SK-N-SH (cell line): Measurements from ENCODE around the gene CLMP. TPM values are rescaled to one million over a fixed set of nuclear protein-coding genes. Genes with fewer than 3 reads are reported as not detected.

ENCODE experiments used
- CTCF ChIA-PET: fragments of 300-600, 350-600 bp; formaldehyde crosslinking; extraction: SDS; loops from one replicate; lab custom pipeline; 2021; lab: Yijun Ruan, JAX
- POLR2A ChIA-PET: fragments of 350-600 bp; sonication (Branson Sonifier 250); formaldehyde crosslinking; extraction: SDS; loops from one replicate; lab custom pipeline; 2020; ENCODE audit warnings: antibody characterized with exemption, inconsistent platforms; lab: Yijun Ruan, JAX
- DNase-seq: peaks from one replicate; pipeline ENCODE4 v3.0.0; 2012
- H2AFZ ChIP-seq: fragments of 200-600 bp; sonication (generic); 2 replicates; pipeline ENCODE4 v1.8.1; 2016; ENCODE audit warnings: antibody characterized with exemption, mild to moderate bottlenecking, low read depth
- H3F3A ChIP-seq: fragments of 200-600 bp; sonication (generic); replicated peaks from 2 replicates; pipeline ENCODE3; 2016; ENCODE audit warnings: antibody characterized with exemption, mild to moderate bottlenecking; ENCODE audit not compliant: insufficient read depth
- H3K27ac ChIP-seq, 2 experiments: fragments of 200-500 bp in 1 of 2; fragments of 200-600 bp in 1 of 2; sonication (Bioruptor generic) in 1 of 2; sonication (generic), shearing (Covaris generic) in 1 of 2; 2 replicates each; pipeline versions ENCODE4 v1.5.1 to v1.6.1; 2014 to 2016; ENCODE audit warnings: low read depth in 2 of 2, inconsistent platforms in 1 of 2, low read length in 1 of 2, mild to moderate bottlenecking in 1 of 2, mixed read lengths in 1 of 2
- H3K27me3 ChIP-seq: fragments of 200-600 bp; sonication (generic), shearing (Covaris generic); 2 replicates; pipeline ENCODE4 v1.6.1; 2016; ENCODE audit warnings: mixed run types; ENCODE audit not compliant: insufficient read depth
- H3K36me3 ChIP-seq, 2 experiments: fragments of 200-500 bp in 1 of 2; fragments of 200-600 bp in 1 of 2; sonication (Bioruptor generic) in 1 of 2; sonication (generic) in 1 of 2; replicated peaks in 1 of 2; 2 replicates each; pipeline versions ENCODE3 to v1.5.1; 2014 to 2016; ENCODE audit warnings: low read length in 1 of 2, mild to moderate bottlenecking in 1 of 2; ENCODE audit not compliant: insufficient read depth in 2 of 2, control insufficient read depth in 1 of 2
- H3K4me1 ChIP-seq, 2 experiments: fragments of 200-500 bp in 1 of 2; fragments of 200-600 bp in 1 of 2; sonication (Bioruptor generic) in 1 of 2; sonication (generic), shearing (Covaris generic) in 1 of 2; 2 replicates each; pipeline versions ENCODE4 v1.5.1 to v1.6.1; 2014 to 2016; ENCODE audit warnings: low read depth in 1 of 2, low read length in 1 of 2, mixed run types in 1 of 2; ENCODE audit not compliant: insufficient read depth in 2 of 2, control insufficient read depth in 1 of 2
- H3K4me2 ChIP-seq: fragments of 200-600 bp; sonication (generic), shearing (Covaris generic); 2 replicates; pipeline ENCODE4 v1.6.1; 2017; ENCODE audit warnings: mixed run types
- H3K4me3 ChIP-seq, 2 experiments: fragments of 200-500 bp in 1 of 2; fragments of 200-600 bp in 1 of 2; sonication (Bioruptor generic) in 1 of 2; sonication (generic), shearing (Covaris generic) in 1 of 2; 2 replicates each; pipeline versions ENCODE4 v1.5.1 to v1.8.1; 2014 to 2016; ENCODE audit warnings: low read depth in 2 of 2, inconsistent platforms in 1 of 2, low read length in 1 of 2, mild to moderate bottlenecking in 1 of 2, mixed read lengths in 1 of 2, moderate library complexity in 1 of 2
- H3K79me2 ChIP-seq: fragments of 200-600 bp; sonication (generic); 2 replicates; pipeline ENCODE4 v1.8.1; 2017; ENCODE audit warnings: mild to moderate bottlenecking; ENCODE audit not compliant: insufficient read depth
- H3K9ac ChIP-seq: fragments of 200-600 bp; sonication (generic); 2 replicates; pipeline ENCODE4 v1.6.1; 2017; ENCODE audit warnings: mixed run types
- H3K9me2 ChIP-seq: fragments of 200-600 bp; sonication (generic); 2 replicates; pipeline ENCODE4 v1.6.1; 2017; ENCODE audit warnings: mixed run types
- H3K9me3 ChIP-seq: fragments of 200-600 bp; sonication (generic); 2 replicates; pipeline ENCODE4 v1.6.1; 2017; ENCODE audit warnings: mixed run types, mild to moderate bottlenecking, moderate library complexity
- H4K20me1 ChIP-seq: fragments of 200-600 bp; sonication (generic); 2 replicates; pipeline ENCODE4 v1.6.1; 2017; ENCODE audit warnings: mild to moderate bottlenecking, mixed run types; ENCODE audit not compliant: insufficient read depth
- ELF1 ChIP-seq: IDR thresholded peaks from 2 replicates; pipeline ENCODE4 v1.4.0; 2012
- FOSL2 ChIP-seq: IDR thresholded peaks from 2 replicates; pipeline ENCODE4 v1.4.0; 2012; ENCODE audit warnings: low read depth, mild to moderate bottlenecking, moderate library complexity, borderline replicate concordance
- FOXM1 ChIP-seq: IDR thresholded peaks from 2 replicates; pipeline ENCODE4 v1.4.0; 2012; ENCODE audit warnings: low read depth, mild to moderate bottlenecking
- GABPA ChIP-seq: IDR thresholded peaks from 2 replicates; pipeline ENCODE4 v1.4.0; 2012; ENCODE audit warnings: low read depth, mild to moderate bottlenecking
- MEF2A ChIP-seq: IDR thresholded peaks from 2 replicates; pipeline ENCODE4 v1.4.0; 2012; ENCODE audit warnings: low read depth, borderline replicate concordance
- NFIC ChIP-seq: IDR thresholded peaks from 2 replicates; pipeline ENCODE4 v1.4.0; 2012; ENCODE audit warnings: borderline replicate concordance
- POLR2AphosphoS5 ChIP-seq: IDR thresholded peaks from 2 replicates; pipeline ENCODE4 v1.6.1; 2012; ENCODE audit warnings: low read depth, low read length
- RAD21 ChIP-seq: IDR thresholded peaks from 2 replicates; pipeline ENCODE4 v1.6.1; 2012; ENCODE audit warnings: mild to moderate bottlenecking, low read length
- RFX5 ChIP-seq: IDR thresholded peaks from 2 replicates; pipeline ENCODE4 v1.6.1; 2012; ENCODE audit warnings: mild to moderate bottlenecking, improper control_type of control experiment, low read length
- RXRA ChIP-seq: IDR thresholded peaks from 2 replicates; pipeline ENCODE4 v1.4.0; 2012; ENCODE audit warnings: low read depth, mild to moderate bottlenecking, borderline replicate concordance
- SIN3A ChIP-seq: IDR thresholded peaks from 2 replicates; pipeline ENCODE4 v1.6.1; 2012; ENCODE audit warnings: low read depth, mild to moderate bottlenecking, low read length, moderate library complexity, borderline replicate concordance
- SMC3 ChIP-seq: IDR thresholded peaks from 2 replicates; pipeline ENCODE4 v1.6.1; 2012; ENCODE audit warnings: low read depth, low read length, improper control_type of control experiment
- TAF1 ChIP-seq: IDR thresholded peaks from 2 replicates; pipeline ENCODE4 v1.6.1; 2012; ENCODE audit warnings: low read depth, mild to moderate bottlenecking, low read length, moderate library complexity, borderline replicate concordance
- TEAD4 ChIP-seq: IDR thresholded peaks from 2 replicates; pipeline ENCODE4 v1.4.0; 2012; ENCODE audit warnings: mild to moderate bottlenecking, borderline replicate concordance; ENCODE audit not compliant: insufficient read depth
- YY1 ChIP-seq: IDR thresholded peaks from 2 replicates; pipeline ENCODE4 v1.4.0; 2012; ENCODE audit warnings: low read depth, mild to moderate bottlenecking
- WGBS: methylation state at CpG from one replicate; pipeline ENCODE4 v1.1.6; 2017; ENCODE audit warnings: low lambda C conversion rate; 5-methylcytosine and 5-hydroxymethylcytosine counted together
- polyA plus RNA-seq, 3 experiments: library from polyadenylated mRNA; depleted of rRNA; stranded (reverse); fragments of >200 nt; gene quantifications; 2 replicates each; pipeline ENCODE4 v1.2.3, GENCODE V29; 2012
- TF ChIP-seq, protein P1 (sequence below): fragments of 200-600 bp; sonication (generic); IDR thresholded peaks from 2 replicates; pipeline ENCODE4 v1.6.1; 2017; ENCODE audit warnings: antibody characterized with exemption, mild to moderate bottlenecking, moderate library complexity
- TF ChIP-seq, protein P2 (sequence below): fragments of 150-350 bp; IDR thresholded peaks from 2 replicates; pipeline ENCODE4 v1.6.1; 2017; ENCODE audit warnings: antibody characterized with exemption, low read length, low read depth, borderline replicate concordance
- TF ChIP-seq, protein P3 (sequence below): IDR thresholded peaks from 2 replicates; pipeline ENCODE4 v1.4.0; 2012; ENCODE audit warnings: low read depth, borderline replicate concordance
- TF ChIP-seq, protein P4 (sequence below): IDR thresholded peaks from 2 replicates; pipeline ENCODE4 v1.4.0; 2012; ENCODE audit warnings: low read depth, borderline replicate concordance
- TF ChIP-seq, protein P5 (sequence below): IDR thresholded peaks from 2 replicates; pipeline ENCODE4 v1.4.0; 2012; ENCODE audit warnings: low read depth
- TF ChIP-seq, protein P6 (sequence below): fragments of 150-350 bp; IDR thresholded peaks from 2 replicates; pipeline ENCODE4 v1.6.1; 2016; ENCODE audit warnings: mild to moderate bottlenecking, low read depth, low read length

CLMP gene
- polyA plus RNA-seq, 1 of the 3 experiments (the other 2 are of a cell fraction), result 61.9 TPM

DNA sequence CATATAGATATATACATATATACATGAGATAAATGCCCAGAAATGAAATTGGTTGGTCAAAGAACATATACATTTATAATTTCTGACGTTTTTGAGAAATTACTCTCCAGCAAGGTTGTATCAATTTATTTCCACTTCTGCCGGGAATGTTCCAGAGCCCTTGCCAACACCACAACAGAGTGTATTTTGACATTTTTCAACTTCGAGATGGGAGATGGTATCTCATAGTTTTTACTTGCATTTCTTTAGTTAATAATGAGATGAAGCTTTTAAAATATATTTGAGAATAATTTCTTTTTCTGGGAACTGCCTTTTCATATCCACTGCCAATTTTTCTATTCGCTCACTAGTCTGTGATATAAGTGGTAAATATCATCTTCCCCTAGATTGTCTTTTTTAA is 19.3 kb upstream of the CLMP start (continued):
- TF ChIP-seq RAD21 (no peak), NFIC (peak; percentile 32; the same call in 1 of the 2 replicates), RXRA (no peak), FOSL2 (no peak), POLR2AphosphoS5 (no peak), FOXM1 (no peak), GABPA (no peak), SIN3A (no peak)
- TF ChIP-seq, protein P1, sequence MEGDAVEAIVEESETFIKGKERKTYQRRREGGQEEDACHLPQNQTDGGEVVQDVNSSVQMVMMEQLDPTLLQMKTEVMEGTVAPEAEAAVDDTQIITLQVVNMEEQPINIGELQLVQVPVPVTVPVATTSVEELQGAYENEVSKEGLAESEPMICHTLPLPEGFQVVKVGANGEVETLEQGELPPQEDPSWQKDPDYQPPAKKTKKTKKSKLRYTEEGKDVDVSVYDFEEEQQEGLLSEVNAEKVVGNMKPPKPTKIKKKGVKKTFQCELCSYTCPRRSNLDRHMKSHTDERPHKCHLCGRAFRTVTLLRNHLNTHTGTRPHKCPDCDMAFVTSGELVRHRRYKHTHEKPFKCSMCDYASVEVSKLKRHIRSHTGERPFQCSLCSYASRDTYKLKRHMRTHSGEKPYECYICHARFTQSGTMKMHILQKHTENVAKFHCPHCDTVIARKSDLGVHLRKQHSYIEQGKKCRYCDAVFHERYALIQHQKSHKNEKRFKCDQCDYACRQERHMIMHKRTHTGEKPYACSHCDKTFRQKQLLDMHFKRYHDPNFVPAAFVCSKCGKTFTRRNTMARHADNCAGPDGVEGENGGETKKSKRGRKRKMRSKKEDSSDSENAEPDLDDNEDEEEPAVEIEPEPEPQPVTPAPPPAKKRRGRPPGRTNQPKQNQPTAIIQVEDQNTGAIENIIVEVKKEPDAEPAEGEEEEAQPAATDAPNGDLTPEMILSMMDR, result no peak
- TF ChIP-seq, protein P2, sequence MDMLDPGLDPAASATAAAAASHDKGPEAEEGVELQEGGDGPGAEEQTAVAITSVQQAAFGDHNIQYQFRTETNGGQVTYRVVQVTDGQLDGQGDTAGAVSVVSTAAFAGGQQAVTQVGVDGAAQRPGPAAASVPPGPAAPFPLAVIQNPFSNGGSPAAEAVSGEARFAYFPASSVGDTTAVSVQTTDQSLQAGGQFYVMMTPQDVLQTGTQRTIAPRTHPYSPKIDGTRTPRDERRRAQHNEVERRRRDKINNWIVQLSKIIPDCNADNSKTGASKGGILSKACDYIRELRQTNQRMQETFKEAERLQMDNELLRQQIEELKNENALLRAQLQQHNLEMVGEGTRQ, result no peak
- TF ChIP-seq, protein P3, sequence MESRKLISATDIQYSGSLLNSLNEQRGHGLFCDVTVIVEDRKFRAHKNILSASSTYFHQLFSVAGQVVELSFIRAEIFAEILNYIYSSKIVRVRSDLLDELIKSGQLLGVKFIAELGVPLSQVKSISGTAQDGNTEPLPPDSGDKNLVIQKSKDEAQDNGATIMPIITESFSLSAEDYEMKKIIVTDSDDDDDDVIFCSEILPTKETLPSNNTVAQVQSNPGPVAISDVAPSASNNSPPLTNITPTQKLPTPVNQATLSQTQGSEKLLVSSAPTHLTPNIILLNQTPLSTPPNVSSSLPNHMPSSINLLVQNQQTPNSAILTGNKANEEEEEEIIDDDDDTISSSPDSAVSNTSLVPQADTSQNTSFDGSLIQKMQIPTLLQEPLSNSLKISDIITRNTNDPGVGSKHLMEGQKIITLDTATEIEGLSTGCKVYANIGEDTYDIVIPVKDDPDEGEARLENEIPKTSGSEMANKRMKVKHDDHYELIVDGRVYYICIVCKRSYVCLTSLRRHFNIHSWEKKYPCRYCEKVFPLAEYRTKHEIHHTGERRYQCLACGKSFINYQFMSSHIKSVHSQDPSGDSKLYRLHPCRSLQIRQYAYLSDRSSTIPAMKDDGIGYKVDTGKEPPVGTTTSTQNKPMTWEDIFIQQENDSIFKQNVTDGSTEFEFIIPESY, result no peak
- TF ChIP-seq, protein P4, sequence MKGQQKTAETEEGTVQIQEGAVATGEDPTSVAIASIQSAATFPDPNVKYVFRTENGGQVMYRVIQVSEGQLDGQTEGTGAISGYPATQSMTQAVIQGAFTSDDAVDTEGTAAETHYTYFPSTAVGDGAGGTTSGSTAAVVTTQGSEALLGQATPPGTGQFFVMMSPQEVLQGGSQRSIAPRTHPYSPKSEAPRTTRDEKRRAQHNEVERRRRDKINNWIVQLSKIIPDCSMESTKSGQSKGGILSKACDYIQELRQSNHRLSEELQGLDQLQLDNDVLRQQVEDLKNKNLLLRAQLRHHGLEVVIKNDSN, result no peak
- TF ChIP-seq, protein P5, sequence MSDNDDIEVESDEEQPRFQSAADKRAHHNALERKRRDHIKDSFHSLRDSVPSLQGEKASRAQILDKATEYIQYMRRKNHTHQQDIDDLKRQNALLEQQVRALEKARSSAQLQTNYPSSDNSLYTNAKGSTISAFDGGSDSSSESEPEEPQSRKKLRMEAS, result no peak

DNA sequence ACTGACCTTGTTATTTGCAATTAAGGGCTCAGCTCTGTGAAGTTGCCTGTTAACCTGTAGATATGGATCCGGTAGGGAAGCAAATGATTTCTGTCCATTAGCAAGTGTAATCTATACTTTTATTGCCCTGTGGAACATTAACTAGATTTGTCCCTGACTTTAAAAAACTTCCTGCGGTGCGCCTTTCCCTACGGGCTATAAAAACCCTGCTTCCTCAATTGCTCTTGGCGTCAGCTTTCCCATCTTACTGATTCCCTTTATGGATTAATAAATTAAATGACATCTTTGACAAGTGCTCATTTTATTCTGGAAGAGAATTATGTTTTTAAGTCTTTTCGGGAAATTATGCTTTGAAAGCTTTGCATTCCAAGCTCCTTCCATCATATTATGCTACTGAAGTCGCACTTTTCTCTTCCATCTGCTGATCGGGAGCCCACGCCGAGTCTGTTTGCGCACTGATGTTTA is 18.3 kb upstream of the CLMP start:
- H4K20me1 ChIP-seq, result no peaks in the 10 kb centered on the region
- no peaks in the 10 kb centered on the region for H3K79me2 ChIP-seq
- ChIA-PET CTCF (interaction anchor here (0.9 kb wide), 1 partner anchor 34 kb away, joined by 7 read pairs; no protein-coding TSS in a partner anchor), POLR2A (no interaction called here)
- no peak overlapping the region for H3K9ac ChIP-seq
- H3K4me3 ChIP-seq, result no peak overlapping the region
- H3K9me2 ChIP-seq, result no peaks in the 10 kb centered on the region
- H2AFZ ChIP-seq, result no peak overlapping the region
- 92% methylated on average over 11 of the region's 11 CpGs for WGBS
- no peak overlapping the region for H3K27ac ChIP-seq
- no peaks in the 10 kb centered on the region for H3K27me3 ChIP-seq
- no peaks in the 10 kb centered on the region for H3K36me3 ChIP-seq
- no peak for DNase-seq
- no peaks in the 10 kb centered on the region for H3K9me3 ChIP-seq
- no peak overlapping the region for H3K4me2 ChIP-seq
- peaks cover 13% of the 10 kb centered on the region for H3F3A ChIP-seq
- H3K4me1 ChIP-seq, result peaks cover 6 to 15% of the 10 kb centered on the region in 2 experiments; a peak in 3 of 4 replicates
- TF ChIP-seq, protein P6, sequence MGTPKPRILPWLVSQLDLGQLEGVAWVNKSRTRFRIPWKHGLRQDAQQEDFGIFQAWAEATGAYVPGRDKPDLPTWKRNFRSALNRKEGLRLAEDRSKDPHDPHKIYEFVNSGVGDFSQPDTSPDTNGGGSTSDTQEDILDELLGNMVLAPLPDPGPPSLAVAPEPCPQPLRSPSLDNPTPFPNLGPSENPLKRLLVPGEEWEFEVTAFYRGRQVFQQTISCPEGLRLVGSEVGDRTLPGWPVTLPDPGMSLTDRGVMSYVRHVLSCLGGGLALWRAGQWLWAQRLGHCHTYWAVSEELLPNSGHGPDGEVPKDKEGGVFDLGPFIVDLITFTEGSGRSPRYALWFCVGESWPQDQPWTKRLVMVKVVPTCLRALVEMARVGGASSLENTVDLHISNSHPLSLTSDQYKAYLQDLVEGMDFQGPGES, result no peak
- TF ChIP-seq FOXM1 (no peak), SIN3A (no peak), TEAD4 (no peak), SMC3 (no peak), TAF1 (no peak), YY1 (no peak), RXRA (no peak), RFX5 (no peak), MEF2A (no peak), ELF1 (no peak), FOSL2 (no peak)
- TF ChIP-seq, protein P4, result no peak
- TF ChIP-seq, protein P3, result no peak
